Amniotic stem cell (primary cell): ENCODE results near the gene SYNJ2.

ENCODE experiments used
- DNase-seq: peaks from one replicate; lab custom pipeline; 2025; lab: John Stamatoyannopoulos, UW

The SYNJ2 gene

GRCh38 chr6:158026901-158027589 lies 45.4 kb downstream of the SYNJ2 start:
- DNase-seq, result no peak

DNA sequence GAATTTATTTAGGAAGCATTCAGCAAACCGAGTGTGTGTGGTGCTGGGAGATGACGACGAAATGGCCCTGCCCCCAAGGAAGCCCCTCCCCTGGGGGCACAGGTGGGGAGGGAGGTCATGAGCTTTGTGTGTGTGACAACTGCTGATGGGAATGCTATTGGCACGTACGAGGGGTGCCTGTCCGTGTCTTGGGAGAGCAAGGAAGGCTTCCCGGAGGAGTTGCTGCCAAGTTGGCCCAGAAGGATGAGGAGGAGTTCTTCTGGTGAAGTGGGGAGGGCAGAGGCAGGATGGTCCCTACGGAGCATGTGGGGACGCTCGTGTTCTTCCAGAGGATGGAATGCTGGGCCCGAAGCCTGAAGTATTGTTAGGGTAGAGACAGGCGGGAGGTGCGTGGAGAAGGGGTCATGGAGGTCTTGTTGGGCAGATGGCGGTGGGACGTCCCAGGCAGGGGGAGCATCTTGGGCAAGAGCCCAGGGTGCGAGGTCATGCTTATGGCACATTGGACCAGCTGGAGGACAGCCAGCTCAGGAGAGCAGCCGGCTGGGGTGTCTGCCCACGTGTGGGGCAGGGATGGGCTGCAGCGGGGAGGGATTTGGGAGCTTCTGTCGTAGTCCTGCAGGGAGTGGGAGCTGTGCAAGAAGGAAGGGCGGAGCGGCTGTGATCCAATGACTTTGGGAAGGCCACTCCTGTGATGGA lies 46.1 kb downstream of the SYNJ2 start:
- DNase-seq, result no peak

DNA sequence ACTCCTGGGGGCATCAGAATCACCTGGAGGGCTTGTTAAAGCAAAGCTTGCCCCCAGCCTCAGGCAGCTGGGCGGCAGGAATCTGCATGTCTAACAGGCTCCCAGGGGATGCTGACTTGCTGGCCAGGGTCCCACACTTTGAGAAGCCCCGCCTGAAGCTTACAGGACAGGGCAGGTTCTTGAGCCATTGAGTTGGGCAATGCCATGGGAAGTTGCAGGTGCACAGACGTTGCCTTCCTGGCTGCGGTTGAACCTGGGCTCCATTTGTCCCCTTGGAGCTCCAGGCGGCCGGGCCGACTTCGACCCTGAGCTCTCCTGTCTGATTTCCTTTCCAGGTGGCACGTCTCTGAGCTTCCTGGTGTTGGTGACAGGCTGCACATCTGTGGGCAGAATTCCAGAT lies 46.8 kb downstream of the SYNJ2 start:
- DNase-seq, result no peak

DNA sequence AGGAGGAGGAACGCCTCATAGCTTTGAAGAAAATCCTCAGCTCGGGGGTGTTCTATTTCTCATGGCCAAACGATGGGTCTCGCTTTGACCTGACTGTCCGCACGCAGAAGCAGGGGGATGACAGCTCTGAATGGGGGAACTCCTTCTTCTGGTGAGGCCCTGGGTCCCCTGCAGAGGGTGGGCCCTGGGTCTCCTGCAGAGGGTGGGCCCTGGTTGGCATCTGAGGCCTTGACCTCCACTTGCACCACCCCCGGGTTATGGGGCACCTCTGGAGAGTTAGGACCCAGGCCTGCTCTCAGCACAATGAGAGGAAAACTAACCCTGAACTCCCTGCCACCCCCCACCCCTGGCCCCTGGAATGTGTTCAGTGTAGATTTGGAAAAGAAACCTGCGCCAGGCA lies 47.2 kb downstream of the SYNJ2 start:
- DNase-seq, result no peak

DNA sequence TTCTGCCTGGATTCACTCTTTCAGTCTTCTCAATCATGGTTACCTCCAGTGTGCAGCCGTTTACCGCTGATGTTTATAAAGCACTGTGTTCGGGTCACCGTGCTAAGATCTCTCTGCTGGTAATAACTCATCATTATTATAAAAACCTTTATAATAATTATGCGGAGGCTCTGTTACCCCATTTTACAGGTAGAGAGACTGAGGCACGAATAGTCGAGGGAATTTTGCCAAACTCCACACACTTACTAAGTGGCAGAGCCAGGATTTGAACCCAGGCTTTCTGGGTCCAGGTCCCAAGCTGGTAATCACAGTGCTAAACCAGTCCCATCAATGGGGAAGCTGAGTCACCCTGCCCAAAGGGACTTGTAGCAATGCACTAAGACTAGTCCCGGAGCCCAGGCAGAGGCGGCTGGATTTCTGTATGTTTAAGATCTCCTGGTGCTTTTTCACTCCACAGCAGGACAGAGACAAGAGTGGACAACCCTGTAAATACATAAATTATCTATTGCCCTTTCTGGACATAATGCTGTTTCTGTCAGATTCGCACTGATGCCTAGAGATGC lies 48.1 kb downstream of the SYNJ2 start:
- DNase-seq, result no peak

- no peak for DNase-seq
These were observed 49.0 kb downstream of the SYNJ2 start for GRCh38 chr6:158030380-158031300.

DNA sequence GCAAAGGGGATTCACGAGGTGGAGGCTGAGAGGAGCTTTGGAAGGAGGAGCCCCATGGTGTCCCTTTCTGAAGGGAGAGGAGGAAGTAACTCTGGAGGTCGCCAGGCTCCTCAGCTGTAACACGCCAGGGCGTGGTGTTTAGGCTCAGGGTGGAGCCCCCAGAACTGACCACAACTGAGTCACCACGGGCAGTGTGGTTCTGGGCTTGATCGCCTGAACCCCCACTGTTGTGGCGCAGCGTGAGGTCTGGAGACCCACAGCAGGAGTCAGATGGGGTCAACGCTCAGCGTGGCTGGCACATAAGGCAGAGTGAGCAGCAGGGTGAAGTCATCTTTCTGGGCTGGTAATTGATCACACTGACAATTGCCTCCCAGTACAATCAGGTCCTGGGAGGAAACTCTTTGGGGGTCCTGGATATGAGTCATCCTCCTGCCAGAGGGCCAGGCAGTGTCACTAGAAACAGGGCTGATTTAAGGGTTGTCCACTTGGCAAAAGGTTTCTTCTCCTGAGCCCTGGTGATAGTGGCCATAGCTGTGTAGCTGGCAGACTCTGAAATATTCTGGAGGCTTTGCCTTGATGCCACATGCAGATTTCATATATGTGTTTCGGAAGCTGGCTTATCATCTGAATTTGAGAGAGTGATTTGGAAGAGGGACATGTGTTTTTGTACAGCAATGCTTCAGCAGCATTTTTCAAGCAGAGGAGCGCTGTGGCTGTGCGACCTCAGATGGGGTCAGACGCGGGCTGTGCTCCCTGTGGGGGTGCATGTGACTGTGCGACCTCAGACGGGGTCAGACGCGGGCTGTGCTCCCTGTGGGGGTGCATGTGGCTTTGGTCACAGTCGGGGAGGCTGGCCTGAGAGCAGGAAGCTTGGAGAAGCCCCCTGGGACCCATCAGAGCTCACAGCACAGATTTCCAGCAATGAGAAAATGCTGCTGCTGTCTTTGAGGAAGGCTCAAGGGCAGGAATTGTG lies 50.0 kb downstream of the SYNJ2 start:
- DNase-seq, result peak; percentile 45

- no peak for DNase-seq
These were observed 50.7 kb downstream of the SYNJ2 start for GRCh38 chr6:158032354-158032733.

- DNase-seq, result no peak
These were observed 51.6 kb downstream of the SYNJ2 start for GRCh38 chr6:158033077-158033750.

- no peak for DNase-seq
These were observed 52.4 kb downstream of the SYNJ2 start for GRCh38 chr6:158033751-158034702.

GRCh38 chr6:158036261-158036660 lies 54.6 kb downstream of the SYNJ2 start:
- DNase-seq, result no peak

DNA sequence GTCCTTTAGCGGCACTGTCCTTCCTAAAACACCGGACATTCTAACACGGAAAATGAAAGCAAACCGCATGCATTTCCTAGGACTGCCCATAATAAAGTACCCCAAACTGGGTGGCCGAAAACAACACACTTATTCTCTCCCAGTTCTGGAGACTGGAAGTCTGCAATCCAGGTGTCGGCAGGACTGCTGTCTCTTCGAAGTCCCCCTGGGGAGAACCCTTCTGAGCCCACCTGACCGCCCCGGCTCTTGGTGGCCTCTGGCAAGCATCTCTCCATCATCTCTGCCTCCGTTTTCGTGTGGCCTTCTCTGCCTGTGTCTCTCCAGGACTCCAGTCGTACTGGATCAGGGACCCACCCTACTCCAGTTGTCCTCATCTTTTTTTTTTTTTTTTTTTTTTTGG lies 55.4 kb downstream of the SYNJ2 start:
- DNase-seq, result no peak

- DNase-seq, result no peak
These were observed 56.1 kb downstream of the SYNJ2 start for GRCh38 chr6:158037771-158038170.

DNA sequence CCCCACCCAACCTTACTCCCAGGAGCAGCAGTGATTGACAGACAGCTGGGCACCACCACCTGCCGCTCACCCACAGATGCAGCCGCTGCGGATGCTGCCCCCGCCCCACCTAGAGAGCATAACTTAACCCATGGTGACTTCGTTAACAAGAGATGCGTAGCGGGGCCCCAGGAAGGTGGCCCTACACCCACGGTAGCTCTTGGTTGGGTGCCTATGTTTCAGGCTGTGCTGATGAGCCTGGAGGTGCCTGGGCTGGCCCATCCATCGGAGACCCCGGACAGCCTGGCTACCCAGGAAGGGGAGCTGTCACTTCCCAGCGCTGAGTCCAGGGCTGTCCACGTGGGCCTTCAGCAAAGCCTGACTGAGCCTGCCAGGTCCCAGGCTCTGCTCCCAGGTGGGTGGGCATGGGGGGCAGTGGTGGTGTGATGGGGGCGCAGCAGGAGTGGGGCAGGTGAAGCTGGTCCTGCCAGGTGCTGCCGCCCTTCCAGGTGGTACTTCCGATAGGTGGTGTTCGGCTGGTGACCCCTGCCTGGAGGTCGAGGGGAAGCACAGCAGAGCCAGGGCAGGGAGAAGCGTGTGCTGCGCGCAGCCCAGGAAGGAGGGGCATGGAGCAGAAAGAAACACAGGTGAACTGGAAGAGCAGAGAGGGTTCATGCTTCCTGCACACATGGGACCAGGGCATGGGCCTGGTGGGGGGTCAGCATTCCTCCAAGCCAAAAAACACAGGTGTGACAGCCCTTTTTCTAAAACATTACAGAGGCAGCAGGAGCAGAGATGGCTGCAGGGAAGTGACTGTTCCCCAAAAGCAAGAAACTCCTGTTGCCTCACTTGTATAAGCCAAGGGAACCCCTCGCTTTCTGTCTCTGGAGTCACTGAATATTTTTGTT lies 56.9 kb downstream of the SYNJ2 start:
- DNase-seq, result no peak

GRCh38 chr6:158039178-158039557 lies 57.5 kb downstream of the SYNJ2 start:
- no peak for DNase-seq

DNA sequence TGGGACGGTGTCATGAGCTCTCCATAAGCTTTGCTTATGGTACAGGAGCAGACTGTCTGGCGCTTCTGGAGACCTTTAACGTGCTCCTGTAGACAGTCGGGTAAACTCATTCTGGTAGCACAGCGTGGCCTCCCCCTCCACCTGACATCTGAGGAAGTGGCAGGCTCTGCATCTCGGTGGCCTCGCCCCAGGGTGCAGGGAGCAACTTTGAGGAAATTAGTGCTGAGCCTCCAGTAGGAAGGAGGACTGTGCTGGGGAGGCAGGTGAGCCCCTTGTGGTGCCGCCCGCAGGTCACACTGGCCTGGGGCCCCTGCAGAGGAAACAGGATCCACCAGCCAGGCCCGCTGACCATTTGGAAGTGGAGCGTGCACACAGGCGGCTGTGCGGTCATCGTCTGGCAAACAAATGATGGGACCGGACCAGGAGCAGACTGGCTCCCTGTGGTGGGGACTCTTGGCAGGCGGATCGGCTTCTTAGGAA lies 57.9 kb downstream of the SYNJ2 start:
- no peak for DNase-seq

DNA sequence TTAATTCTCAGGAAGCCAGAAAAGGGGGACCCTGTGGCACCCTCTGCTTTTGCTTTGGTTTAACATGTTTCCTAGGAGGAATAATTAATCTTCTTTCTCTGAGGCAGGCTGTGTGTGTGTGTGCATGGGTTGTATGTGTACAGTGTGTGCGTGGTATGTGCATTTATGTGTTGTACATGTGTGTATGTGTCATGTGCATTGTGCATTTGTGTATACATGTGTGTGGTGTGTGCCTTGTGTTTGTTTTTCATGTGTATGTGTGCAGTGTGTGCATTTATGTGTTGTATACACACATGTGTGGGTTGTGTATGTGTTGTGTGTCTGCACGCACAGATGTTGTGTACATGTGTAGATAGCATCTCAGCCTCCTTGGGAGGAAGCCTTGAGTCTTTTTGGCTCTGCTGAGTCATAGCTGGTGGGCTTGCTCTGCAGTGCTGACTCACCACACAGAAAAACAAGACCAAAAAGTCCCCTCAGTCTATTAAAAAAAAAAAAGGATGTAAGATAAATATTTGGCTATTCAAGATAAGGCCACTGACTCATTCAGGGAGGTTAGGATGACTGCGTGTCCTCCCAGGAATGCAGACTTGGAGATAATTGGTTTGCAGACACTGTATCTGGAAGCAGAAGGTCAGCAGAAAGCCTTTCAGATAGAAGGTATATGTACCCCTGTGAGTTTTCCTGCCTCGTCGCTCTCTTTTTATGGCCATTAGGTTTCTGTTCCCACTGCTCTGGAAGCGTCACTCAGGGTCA lies 58.6 kb downstream of the SYNJ2 start:
- DNase-seq, result peak; percentile 93
